SKM-1 (cell line): ENCODE data around the gene POU6F2.

Experiments
- DNase-seq: peaks from one replicate; lab custom pipeline; 2025; ENCODE audit not compliant: unreplicated experiment; lab: John Stamatoyannopoulos, UW

Gene POU6F2

DNA sequence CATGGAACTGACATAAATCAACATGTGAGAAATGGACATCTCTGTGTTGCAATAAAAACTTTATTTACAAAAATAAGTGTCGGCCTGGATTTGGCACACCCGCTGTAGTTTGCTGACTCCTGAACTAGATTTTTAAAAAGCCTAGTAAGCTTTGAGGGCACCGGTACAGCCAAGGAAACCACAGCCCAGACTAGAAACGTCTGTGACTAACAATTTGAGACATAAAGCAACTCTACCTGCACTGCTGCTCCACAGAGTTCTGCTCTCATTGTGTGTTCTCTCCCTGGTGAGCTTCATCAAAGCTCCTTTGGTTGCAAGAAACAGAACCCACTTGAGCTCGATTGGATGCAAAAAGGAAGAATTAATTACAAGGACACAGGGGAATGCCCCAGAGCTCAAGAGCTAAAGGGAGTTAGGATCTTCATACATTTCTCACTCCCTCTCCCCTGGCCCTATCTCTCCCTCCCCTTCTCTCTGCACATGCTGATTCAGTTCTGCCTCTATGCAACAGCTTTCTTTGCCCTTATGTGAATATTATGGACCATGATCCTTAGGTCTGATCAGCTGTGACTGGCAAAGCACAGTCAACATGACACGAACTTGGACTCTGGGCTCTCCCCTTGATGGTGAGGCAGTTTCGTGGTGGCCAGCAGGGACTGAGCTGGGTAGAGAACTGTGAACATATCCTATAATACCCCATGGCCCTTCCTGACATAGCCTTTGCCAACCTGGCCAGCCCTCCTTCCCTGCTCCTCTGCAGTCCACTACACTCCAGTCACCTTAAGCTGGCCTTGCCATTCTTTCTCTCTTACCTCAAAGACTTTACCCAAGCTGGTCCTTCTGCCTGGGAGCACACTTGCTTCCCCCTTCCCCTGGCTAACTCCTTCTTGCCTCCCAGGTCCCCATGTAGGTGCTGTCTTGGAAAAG is 511.0 kb downstream of the POU6F2 start:
- no peak for DNase-seq

GRCh38 chr7:39490296-39490695 is 512.6 kb downstream of the POU6F2 start:
- DNase-seq: no peak

DNA sequence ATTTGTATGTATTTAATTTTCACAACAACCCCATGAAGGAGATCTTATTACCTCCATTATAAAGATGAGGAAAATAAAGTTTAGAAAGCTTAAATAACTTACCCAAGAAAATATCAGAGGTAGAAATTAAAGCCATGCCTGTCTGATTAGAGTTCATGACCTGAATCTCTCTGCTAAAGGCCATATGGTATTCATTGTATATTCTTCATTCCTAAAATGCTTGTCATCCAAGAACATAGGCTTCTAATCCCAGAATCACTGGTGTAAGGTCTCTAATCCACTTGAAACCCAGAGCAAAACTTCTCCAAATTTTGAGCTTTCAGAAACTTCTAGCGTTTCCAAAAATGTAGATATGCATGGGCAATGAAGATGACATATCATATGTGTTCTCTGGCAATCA is 516.2 kb downstream of the POU6F2 start:
- DNase-seq: no peak

- DNase-seq: no peak
Observed at GRCh38 chr7:39501358-39501757, 523.6 kb downstream of the POU6F2 start.

GRCh38 chr7:39504963-39505362 is 527.3 kb downstream of the POU6F2 start:
- no peak for DNase-seq

DNA sequence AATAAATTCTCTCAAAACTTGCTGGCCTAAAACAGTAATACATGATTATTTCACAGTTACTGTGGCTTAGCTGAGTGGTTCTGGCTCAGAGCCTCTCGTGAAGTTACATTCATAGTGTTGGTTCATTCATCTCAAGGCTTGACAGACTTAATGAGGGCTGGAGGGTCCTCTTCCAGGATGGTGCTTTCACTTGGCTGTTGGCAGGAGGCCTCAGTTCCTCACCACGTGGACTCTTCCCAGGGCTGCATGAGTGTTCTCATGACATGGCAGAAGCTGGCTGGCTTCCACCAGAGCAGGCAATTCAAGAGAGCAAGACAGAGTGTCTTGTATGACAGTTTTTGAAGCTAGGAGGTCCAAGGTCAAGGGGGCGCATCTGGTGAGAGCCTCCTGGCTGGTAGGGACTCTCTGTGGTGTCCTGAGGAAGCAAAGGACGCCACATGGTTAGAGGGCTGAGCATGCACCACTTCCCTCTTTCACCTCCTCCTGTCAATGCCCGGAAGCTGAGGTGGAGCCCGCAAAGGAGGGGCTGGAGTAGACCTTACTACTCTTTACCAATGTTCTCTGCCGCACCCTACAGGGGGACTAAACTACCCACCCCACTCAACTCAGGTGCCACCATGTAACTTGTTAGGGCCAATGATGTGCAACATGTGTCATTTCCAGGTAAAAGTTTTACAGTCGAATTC is 530.3 kb downstream of the POU6F2 start:
- DNase-seq: no peak

DNA sequence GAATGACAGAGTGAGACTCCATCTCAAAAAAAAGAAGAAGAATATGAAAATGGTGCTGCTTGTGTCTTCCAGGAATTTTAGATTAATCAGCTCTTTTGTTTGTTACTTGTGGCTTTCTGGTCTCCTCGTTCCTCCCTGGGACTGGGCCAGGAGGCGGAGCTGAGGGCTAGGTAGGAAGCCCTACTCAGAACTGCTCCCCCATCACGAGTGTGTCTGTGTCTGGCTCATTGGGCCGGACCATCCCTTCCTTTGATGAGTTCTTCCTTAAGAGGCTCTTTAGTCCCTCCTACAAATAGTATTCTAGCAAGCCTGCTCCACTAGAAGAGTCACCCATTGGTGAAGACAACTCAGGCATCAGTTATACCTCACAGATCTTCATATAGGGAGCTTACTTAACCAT is 531.7 kb downstream of the POU6F2 start:
- no peak for DNase-seq

GRCh38 chr7:39509912-39510311 is 532.2 kb downstream of the POU6F2 start:
- no peak for DNase-seq

GRCh38 chr7:39510864-39511354 is 533.2 kb downstream of the POU6F2 start:
- DNase-seq: no peak

- no peak for DNase-seq
Observed at GRCh38 chr7:39515534-39516228, 538.0 kb downstream of the POU6F2 start.

DNA sequence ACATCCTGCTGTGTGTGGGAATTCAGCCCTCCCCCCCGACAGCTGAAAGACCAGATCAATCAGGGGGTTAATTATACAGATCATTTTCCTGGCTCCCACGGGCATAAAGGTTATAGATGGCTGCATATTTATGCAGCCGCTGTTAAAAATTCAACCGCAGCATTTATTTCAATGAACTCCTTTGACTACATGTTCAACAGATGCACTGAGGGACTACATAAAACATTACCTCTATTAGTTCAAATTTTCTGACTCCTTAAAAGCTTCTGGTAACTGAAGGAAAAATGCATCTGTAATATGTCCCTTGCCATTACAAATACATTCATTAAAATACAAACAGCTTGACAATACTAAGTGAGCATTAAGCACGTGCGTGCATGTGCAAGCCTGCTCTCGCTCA is 538.8 kb downstream of the POU6F2 start:
- no peak for DNase-seq

- DNase-seq: no peak
Observed at GRCh38 chr7:39517240-39517639, 539.5 kb downstream of the POU6F2 start.
